ENCODE measurements around the gene MOB1B. TPM values are rescaled to one million over a fixed set of nuclear protein-coding genes. Genes with fewer than 3 reads are reported as not detected.

MOB1B gene
- total and polyA plus RNA-seq, 2 of the 13 experiments (the other 11 are each of a cell fraction or from before 2014, with no cell fraction given) = 3.9 to 4.0 TPM

DNA sequence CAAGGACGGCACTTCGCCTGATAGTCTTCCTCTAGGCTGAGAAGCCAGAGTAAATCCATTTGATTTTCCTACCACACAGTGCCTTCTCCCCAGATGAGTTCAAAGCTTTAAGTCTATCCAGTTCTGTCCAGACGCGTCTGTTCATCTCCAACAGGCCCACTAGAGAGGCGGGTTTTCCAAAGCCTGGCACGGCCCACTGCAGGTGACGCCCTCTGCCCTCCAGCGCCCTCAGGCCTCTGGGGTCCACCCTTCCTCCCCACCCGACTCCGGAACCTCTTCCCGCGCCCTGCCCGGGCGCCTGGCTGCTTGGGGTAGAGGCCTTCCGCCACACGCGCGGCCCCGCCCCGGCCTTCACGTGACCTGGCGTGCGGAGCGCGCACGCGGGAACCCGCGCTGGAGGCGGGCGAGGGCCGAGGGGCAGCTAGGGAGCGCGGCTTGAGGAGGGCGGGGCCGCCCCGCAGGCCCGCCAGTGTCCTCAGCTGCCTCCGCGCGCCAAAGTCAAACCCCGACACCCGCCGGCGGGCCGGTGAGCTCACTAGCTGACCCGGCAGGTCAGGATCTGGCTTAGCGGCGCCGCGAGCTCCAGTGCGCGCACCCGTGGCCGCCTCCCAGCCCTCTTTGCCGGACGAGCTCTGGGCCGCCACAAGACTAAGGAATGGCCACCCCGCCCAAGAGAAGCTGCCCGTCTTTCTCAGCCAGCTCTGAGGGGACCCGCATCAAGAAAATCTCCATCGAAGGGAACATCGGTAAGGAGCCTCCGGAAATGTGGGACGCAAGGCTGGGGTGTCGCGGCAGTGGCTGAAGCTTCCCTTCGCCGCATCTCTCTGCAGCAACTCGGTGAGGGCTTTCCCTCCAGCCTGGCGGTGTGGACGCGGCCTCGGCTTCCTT is 91.3 kb downstream of the MOB1B start, which contains the start of gene DCK (continued):
- TF ChIP-seq, protein P1, sequence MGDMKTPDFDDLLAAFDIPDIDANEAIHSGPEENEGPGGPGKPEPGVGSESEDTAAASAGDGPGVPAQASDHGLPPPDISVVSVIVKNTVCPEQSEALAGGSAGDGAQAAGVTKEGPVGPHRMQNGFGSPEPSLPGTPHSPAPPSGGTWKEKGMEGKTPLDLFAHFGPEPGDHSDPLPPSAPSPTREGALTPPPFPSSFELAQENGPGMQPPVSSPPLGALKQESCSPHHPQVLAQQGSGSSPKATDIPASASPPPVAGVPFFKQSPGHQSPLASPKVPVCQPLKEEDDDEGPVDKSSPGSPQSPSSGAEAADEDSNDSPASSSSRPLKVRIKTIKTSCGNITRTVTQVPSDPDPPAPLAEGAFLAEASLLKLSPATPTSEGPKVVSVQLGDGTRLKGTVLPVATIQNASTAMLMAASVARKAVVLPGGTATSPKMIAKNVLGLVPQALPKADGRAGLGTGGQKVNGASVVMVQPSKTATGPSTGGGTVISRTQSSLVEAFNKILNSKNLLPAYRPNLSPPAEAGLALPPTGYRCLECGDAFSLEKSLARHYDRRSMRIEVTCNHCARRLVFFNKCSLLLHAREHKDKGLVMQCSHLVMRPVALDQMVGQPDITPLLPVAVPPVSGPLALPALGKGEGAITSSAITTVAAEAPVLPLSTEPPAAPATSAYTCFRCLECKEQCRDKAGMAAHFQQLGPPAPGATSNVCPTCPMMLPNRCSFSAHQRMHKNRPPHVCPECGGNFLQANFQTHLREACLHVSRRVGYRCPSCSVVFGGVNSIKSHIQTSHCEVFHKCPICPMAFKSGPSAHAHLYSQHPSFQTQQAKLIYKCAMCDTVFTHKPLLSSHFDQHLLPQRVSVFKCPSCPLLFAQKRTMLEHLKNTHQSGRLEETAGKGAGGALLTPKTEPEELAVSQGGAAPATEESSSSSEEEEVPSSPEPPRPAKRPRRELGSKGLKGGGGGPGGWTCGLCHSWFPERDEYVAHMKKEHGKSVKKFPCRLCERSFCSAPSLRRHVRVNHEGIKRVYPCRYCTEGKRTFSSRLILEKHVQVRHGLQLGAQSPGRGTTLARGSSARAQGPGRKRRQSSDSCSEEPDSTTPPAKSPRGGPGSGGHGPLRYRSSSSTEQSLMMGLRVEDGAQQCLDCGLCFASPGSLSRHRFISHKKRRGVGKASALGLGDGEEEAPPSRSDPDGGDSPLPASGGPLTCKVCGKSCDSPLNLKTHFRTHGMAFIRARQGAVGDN (CRISPR knock-in tag; IDR thresholded peaks at IDR 0.05) = peak; percentile 95
- TF ChIP-seq CREB1 (IDR thresholded peaks at IDR 0.05) = no peak
- TF ChIP-seq CREB1 (CRISPR knock-in tag; IDR thresholded peaks at IDR 0.05) = no peak
- TF ChIP-seq TOPORS (CRISPR knock-in tag; IDR thresholded peaks at IDR 0.05) = 0 out of 2 replicates have a peak, but pooled peaks have one; percentile 43
- no peak for TF ChIP-seq ZNF7 (CRISPR knock-in tag; IDR thresholded peaks at IDR 0.05)
- TF ChIP-seq ELF1 (CRISPR knock-in tag; IDR thresholded peaks at IDR 0.05) = peak; percentile 67
- TF ChIP-seq, protein P2, sequence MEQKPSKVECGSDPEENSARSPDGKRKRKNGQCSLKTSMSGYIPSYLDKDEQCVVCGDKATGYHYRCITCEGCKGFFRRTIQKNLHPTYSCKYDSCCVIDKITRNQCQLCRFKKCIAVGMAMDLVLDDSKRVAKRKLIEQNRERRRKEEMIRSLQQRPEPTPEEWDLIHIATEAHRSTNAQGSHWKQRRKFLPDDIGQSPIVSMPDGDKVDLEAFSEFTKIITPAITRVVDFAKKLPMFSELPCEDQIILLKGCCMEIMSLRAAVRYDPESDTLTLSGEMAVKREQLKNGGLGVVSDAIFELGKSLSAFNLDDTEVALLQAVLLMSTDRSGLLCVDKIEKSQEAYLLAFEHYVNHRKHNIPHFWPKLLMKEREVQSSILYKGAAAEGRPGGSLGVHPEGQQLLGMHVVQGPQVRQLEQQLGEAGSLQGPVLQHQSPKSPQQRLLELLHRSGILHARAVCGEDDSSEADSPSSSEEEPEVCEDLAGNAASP (CRISPR knock-in tag; IDR thresholded peaks at IDR 0.05; ENCODE audit: borderline replicate concordance) = peak; percentile 88; the same call in 1 of the 2 replicates
- no peak for TF ChIP-seq ZNF775 (CRISPR knock-in tag; IDR thresholded peaks at IDR 0.05; ENCODE audit: borderline replicate concordance)
- 0 out of 2 replicates have a peak, but pooled peaks have one; percentile 31 for TF ChIP-seq TRIM24 (CRISPR knock-in tag; IDR thresholded peaks at IDR 0.05)
- TF ChIP-seq, protein P3, sequence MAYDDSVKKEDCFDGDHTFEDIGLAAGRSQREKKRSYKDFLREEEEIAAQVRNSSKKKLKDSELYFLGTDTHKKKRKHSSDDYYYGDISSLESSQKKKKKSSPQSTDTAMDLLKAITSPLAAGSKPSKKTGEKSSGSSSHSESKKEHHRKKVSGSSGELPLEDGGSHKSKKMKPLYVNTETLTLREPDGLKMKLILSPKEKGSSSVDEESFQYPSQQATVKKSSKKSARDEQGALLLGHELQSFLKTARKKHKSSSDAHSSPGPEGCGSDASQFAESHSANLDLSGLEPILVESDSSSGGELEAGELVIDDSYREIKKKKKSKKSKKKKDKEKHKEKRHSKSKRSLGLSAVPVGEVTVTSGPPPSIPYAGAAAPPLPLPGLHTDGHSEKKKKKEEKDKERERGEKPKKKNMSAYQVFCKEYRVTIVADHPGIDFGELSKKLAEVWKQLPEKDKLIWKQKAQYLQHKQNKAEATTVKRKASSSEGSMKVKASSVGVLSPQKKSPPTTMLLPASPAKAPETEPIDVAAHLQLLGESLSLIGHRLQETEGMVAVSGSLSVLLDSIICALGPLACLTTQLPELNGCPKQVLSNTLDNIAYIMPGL (CRISPR knock-in tag; IDR thresholded peaks at IDR 0.05; ENCODE audit: borderline replicate concordance in 1 of 2, low read depth in 1 of 2) = peak; percentile 46; a peak in 3 of 4 replicates
- no peak; the same call in 1 of the 2 replicates for TF ChIP-seq JUN (CRISPR knock-in tag; IDR thresholded peaks at IDR 0.05)
